ENCODE data around the gene RASGRP4. TPM values are rescaled to one million over a fixed set of nuclear protein-coding genes. Genes with fewer than 3 reads are reported as not detected.

The RASGRP4 gene
- total RNA-seq, 2 donors from 2014 or later: 0.84 to 0.90 TPM

GRCh38 chr19:38374332-38375097 lies 51.5 kb downstream of the RASGRP4 start, which contains the start of gene PSMD8:
Gene PSMD8 (plus strand): TSS chr19:38374571. CDS start chr19:38374602, 31 bp downstream.
- H3K4me1 ChIP-seq: peaks cover 5% of the 10 kb centered on the region
- H3K9ac ChIP-seq (ENCODE audit: low read depth in 2 of 2, low read length in 2 of 2): peak within 1 kb of the TSS; percentile 85 to 89
- H3K4me3 ChIP-seq: peak within 1 kb of the TSS; percentile 61
- DNase-seq: peak; percentile 99
- no peaks in the 10 kb centered on the region for H3K27me3 ChIP-seq
- intact Hi-C loops (cut with DNase I): loop anchor here (5.0 kb wide), 1 partner anchor 37 kb away; the partner anchor contains the start of gene CATSPERG
- peak within 1 kb of the TSS; percentile 68 for H3K27ac ChIP-seq
- TF ChIP-seq CTCF (IDR thresholded peaks at IDR 0.05): no peak
- no peaks in the 10 kb centered on the region for H3K9me3 ChIP-seq
- H3K36me3 ChIP-seq: no peaks in the 10 kb centered on the region

GRCh38 chr19:38373907-38374331 lies 52.1 kb downstream of the RASGRP4 start:
- Histone ChIP-seq H3K4me3 (peak overlapping the region; percentile 61), H3K9me3 (no peaks in the 10 kb centered on the region), H3K9ac (ENCODE audit: low read depth in 2 of 2, low read length in 2 of 2) (peak overlapping the region; percentile 40 to 87), H3K4me1 (peaks cover 5% of the 10 kb centered on the region), H3K27me3 (no peaks in the 10 kb centered on the region), H3K27ac (peak overlapping the region; percentile 68), H3K36me3 (no peaks in the 10 kb centered on the region)
- no peak for TF ChIP-seq CTCF (IDR thresholded peaks at IDR 0.05)
- no peak for DNase-seq
- intact Hi-C loops (cut with DNase I): loop anchor here (5.0 kb wide), 1 partner anchor 37 kb away; the partner anchor contains the start of gene CATSPERG

GRCh38 chr19:38371081-38371480 lies 54.9 kb downstream of the RASGRP4 start:
- Histone ChIP-seq H3K9ac (ENCODE audit: low read depth in 2 of 2, low read length in 2 of 2) (no peak overlapping the region), H3K36me3 (no peaks in the 10 kb centered on the region), H3K9me3 (no peaks in the 10 kb centered on the region), H3K4me3 (no peak overlapping the region), H3K27me3 (no peaks in the 10 kb centered on the region), H3K4me1 (peaks cover 5% of the 10 kb centered on the region), H3K27ac (no peak overlapping the region)
- intact Hi-C loops (cut with DNase I): loop anchor here (5.0 kb wide), 1 partner anchor 34 kb away; the partner anchor contains the start of gene CATSPERG
- no peak for TF ChIP-seq CTCF (IDR thresholded peaks at IDR 0.05)
- DNase-seq: no peak

GRCh38 chr19:38370299-38370698 lies 55.7 kb downstream of the RASGRP4 start:
- Histone ChIP-seq H3K27me3 (no peaks in the 10 kb centered on the region), H3K27ac (no peak overlapping the region), H3K9me3 (no peaks in the 10 kb centered on the region)

GRCh38 chr19:38369584-38369983 lies 56.4 kb downstream of the RASGRP4 start:
- Histone ChIP-seq H3K9ac (ENCODE audit: low read depth in 2 of 2, low read length in 2 of 2) (no peak overlapping the region), H3K27me3 (no peaks in the 10 kb centered on the region), H3K36me3 (no peaks in the 10 kb centered on the region), H3K4me3 (no peak overlapping the region), H3K27ac (no peak overlapping the region), H3K4me1 (no peaks in the 10 kb centered on the region), H3K9me3 (no peaks in the 10 kb centered on the region)
- TF ChIP-seq CTCF (IDR thresholded peaks at IDR 0.05): no peak
- no peak for DNase-seq
- intact Hi-C loops (cut with DNase I): no loop called here

More at GRCh38 chr19:38370299-38370698, 55.7 kb downstream of the RASGRP4 start:
- H3K36me3 ChIP-seq: no peaks in the 10 kb centered on the region
- no peak overlapping the region for H3K9ac ChIP-seq (ENCODE audit: low read depth in 2 of 2, low read length in 2 of 2)
- intact Hi-C loops (cut with DNase I): loop anchor here (5.0 kb wide), 1 partner anchor 33 kb away; the partner anchor contains the start of gene CATSPERG
- TF ChIP-seq CTCF (IDR thresholded peaks at IDR 0.05): no peak
- no peak for DNase-seq
- no peaks in the 10 kb centered on the region for H3K4me1 ChIP-seq
- no peak overlapping the region for H3K4me3 ChIP-seq

All from colonic mucosa (tissue), 4 donors.